GM12865 (cell line): ENCODE results near the gene TAF13.
"Not testable (repeated sequence)": the region's sequence is repeated elsewhere in the genome, so short reads cannot be mapped to it uniquely, and the experiment has no call there.

Source experiments
- DNase-seq: peaks from one replicate; pipeline ENCODE4 v3.0.0; 2010; ENCODE audit warnings: low read depth
- H3K4me3 ChIP-seq: 2 replicates; pipeline ENCODE4 v1.5.1; 2011; ENCODE audit warnings: mild to moderate bottlenecking, low read depth, low read length, control low read depth
- TF ChIP-seq, protein P1 (sequence below): IDR thresholded peaks from 2 replicates; pipeline ENCODE4 v1.5.1; 2011; ENCODE audit warnings: low read length, control low read depth, low read depth, inconsistent platforms; ENCODE audit not compliant: insufficient read depth; ENCODE audit errors: missing control alignments

TAF13 gene

DNA sequence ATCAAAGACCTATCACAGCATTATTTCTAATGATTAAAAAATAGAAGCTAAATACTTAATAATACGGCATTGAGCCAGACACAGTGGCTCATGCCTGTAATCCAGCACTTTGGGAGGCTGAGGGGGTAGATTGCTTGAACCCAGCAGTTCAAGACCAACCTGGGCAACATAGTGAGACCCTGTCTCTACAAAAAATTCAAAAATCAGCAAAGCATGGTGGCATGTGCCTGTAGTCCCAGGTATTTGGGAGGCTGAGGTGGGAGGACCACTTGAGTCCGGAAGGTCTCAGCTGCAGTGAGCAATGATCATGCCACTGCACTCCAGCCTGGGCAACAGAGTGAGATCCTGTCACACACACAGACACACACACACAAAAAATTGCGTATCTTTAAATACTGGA is 10.7 kb downstream of the TAF13 start:
- TF ChIP-seq, protein P1, sequence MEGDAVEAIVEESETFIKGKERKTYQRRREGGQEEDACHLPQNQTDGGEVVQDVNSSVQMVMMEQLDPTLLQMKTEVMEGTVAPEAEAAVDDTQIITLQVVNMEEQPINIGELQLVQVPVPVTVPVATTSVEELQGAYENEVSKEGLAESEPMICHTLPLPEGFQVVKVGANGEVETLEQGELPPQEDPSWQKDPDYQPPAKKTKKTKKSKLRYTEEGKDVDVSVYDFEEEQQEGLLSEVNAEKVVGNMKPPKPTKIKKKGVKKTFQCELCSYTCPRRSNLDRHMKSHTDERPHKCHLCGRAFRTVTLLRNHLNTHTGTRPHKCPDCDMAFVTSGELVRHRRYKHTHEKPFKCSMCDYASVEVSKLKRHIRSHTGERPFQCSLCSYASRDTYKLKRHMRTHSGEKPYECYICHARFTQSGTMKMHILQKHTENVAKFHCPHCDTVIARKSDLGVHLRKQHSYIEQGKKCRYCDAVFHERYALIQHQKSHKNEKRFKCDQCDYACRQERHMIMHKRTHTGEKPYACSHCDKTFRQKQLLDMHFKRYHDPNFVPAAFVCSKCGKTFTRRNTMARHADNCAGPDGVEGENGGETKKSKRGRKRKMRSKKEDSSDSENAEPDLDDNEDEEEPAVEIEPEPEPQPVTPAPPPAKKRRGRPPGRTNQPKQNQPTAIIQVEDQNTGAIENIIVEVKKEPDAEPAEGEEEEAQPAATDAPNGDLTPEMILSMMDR = no peak
- DNase-seq = no peak
- H3K4me3 ChIP-seq = no peak overlapping the region

DNA sequence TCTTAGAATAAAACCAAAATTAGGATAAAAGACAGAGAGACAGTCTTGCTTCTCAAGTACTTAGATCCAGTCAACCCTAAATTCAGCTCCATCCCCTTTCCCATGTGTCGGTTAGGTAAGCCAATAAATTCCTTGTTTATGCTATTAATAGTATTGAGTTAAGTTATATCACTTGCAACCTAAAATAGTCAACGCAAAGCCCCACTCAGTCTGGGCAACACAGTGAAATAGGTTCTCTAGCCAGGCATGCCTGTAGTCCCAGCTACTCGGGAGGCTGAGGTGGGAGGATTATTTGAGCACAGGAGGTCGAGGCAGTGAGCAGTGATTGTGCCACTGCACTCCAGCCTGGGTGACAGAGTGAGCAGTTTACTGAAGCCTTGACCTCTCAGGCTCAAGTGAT is 14.6 kb downstream of the TAF13 start:
- H3K4me3 ChIP-seq = no peak overlapping the region
- TF ChIP-seq, protein P1 = no peak
- DNase-seq = no peak

DNA sequence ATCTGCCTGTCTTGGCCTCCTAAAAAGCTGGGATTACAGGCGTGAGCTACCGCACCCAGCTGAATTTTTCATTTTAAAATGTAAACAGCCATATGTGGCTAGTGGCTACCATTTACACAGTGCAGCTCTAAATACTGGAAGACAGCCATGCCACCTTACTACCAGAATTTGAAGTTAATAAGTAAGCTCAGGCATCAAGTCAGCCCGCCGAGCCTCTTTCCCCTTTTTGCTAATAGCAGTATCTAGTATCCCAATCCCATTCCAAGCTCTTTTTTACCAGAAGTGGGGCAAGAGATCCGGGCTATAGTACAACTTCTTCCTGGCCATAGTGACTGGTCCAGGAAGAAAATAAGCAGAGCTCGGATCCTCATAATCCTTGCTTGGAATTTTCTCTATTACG is 15.1 kb downstream of the TAF13 start:
- no peak overlapping the region for H3K4me3 ChIP-seq
- TF ChIP-seq, protein P1 = no peak
- DNase-seq = no peak

DNA sequence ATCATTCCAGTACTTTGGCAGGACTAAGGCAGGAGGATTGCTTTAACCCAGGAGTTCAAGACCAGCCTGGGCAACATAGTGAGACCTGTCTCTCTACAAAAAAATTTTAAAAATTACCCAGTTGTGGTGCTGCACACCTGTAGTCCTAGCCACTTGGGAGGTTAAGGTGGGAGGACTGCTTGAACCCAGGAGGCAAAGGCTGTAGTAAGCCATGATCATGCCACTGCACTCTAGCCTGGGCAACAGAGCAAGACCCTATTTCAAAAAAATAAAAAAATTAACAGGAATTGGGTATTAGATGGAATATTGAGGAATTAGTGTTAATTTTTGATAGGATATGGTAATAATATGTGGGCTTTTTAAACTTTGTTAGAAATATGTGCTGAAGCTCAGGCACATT is 16.8 kb downstream of the TAF13 start:
- TF ChIP-seq, protein P1 = no peak
- DNase-seq = no peak
- H3K4me3 ChIP-seq = no peak overlapping the region

DNA sequence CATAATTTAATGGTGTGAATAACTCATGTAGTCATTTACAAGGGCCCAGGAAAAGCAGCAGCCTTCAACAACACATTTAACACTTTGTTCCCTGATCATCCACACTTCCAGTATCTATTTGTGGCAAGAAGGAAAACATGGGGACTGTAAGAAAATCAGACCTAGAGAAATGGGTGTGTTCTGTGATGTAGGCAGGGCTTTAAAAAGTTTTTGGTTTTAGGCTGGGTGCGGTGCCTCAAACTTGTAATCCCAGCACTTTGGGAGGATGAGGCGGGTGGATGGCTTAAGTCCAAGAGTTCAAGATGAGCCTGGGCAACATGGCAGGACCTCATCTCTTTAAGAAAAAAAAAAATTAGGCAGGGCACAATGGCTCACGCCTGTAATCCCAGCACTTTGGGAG is 19.7 kb downstream of the TAF13 start:
- no peak for DNase-seq
- H3K4me3 ChIP-seq = no peak overlapping the region
- TF ChIP-seq, protein P1 = no peak

DNA sequence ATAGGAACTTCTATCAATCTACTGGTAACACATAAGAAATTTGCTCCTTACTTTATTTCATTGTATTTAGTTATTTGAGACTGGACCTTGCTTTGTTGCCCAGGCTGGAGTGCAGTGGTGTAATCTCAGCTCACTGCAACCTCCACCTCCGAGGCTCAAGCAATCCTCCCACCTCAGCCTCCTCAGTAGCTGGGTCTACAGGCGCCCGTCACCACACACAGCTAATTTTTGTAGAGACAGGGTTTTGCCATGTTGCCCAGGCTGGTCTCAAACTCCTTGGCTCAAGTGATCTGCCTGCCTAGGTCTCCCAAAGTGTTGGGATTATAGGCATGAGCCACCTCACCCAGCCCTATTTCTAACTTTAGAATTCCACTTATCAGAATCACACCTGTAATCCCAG is 23.7 kb downstream of the TAF13 start:
- DNase-seq, H3K4me3 ChIP-seq: not testable (repeated sequence)

DNA sequence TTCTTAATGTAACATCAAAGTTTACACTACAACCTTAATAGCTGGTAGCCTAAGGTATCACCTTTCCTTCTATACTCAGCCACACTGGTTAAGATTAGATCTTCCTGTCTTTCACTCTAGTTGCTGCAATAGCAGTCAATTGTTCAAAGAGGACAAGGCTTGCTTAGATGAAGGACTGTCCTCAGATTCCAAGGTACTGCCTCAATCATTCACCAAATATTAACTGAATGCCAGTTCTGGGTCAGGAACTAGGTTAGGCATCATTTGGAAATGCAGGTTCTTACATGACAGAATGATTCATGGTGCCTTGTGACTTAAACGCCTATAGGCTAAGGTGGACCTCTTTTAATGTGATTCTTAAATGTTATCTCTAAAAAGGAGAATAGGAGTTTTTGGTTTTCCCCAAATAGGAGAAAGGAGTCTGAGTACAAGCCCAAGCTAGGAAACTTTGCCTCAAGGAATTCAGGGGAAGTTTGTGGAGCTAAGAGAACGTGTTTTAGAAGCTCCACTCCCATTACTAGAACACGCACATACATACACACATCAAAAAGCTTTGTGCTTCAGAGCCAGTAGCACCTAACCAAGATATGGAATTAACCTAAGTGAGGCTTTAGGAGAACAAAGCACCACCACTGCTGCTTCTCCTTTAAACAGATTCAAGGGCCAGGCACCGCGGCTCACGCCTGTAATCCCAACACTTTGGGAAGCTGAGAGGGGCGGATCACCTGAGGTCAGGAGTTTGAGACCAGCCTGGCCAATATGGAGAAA is 25.4 kb downstream of the TAF13 start:
- DNase-seq = no peak
- no peak overlapping the region for H3K4me3 ChIP-seq
- TF ChIP-seq, protein P1 = no peak
